Stimulated activated CD4-positive, alpha-beta T cell treated with anti-CD3 and anti-CD28 coated beads, Interleukin-2, amount 100 ng/mL, for 4 hours (primary cell): ENCODE measurements around the gene RPP25L.

Experiments
- DNase-seq: peaks from one replicate; pipeline ENCODE4 v3.0.0-alpha.2; 2020; ENCODE audit warnings: low read depth

RPP25L gene

GRCh38 chr9:34637356-34638137 lies 25.6 kb upstream of the RPP25L start, which contains the start of gene SIGMAR1:
SIGMAR1 (minus strand) TSS chr9:34637787; CDS start chr9:34637697, 90 bp downstream.
- peak; percentile 91 for DNase-seq

- no peak for DNase-seq
Measured at GRCh38 chr9:34636791-34637355, 25.0 kb upstream of the RPP25L start.

- DNase-seq: no peak
Measured at GRCh38 chr9:34635556-34635955, 23.7 kb upstream of the RPP25L start.

GRCh38 chr9:34634551-34635248 lies 22.8 kb upstream of the RPP25L start:
- DNase-seq: no peak

- peak; percentile 61 for DNase-seq
Measured at GRCh38 chr9:34633851-34634550, 22.1 kb upstream of the RPP25L start.

GRCh38 chr9:34633166-34633565 lies 21.3 kb upstream of the RPP25L start:
- DNase-seq: no peak

- DNase-seq: no peak
Measured at GRCh38 chr9:34630402-34631154, 18.7 kb upstream of the RPP25L start.

GRCh38 chr9:34629491-34629808 lies 17.6 kb upstream of the RPP25L start:
- no peak for DNase-seq

GRCh38 chr9:34628656-34629490 lies 17.0 kb upstream of the RPP25L start, which contains the start of gene ARID3C:
ARID3C (minus strand) TSS chr9:34629066; CDS start chr9:34628014, 1,052 bp downstream.
- no peak for DNase-seq

GRCh38 chr9:34627716-34628655 lies 16.1 kb upstream of the RPP25L start:
- DNase-seq: no peak

GRCh38 chr9:34625186-34625486 lies 13.2 kb upstream of the RPP25L start:
- DNase-seq: no peak

GRCh38 chr9:34624475-34625185 lies 12.7 kb upstream of the RPP25L start:
- no peak for DNase-seq

GRCh38 chr9:34623374-34624235 lies 11.7 kb upstream of the RPP25L start:
- no peak for DNase-seq

- peak; percentile 85 for DNase-seq
Measured at GRCh38 chr9:34620061-34620994, 8.4 kb upstream of the RPP25L start, which contains the start of gene DCTN3. DCTN3 (minus strand) TSS chr9:34620495; CDS start chr9:34620464, 31 bp downstream.

- DNase-seq: no peak
Measured at GRCh38 chr9:34615132-34615531, 3.2 kb upstream of the RPP25L start.

GRCh38 chr9:34612788-34613390 lies 992 bp upstream of the RPP25L start:
- DNase-seq: peak; percentile 54
